HG03469 (cell line): ENCODE measurements around the gene TCAF1.
"Not testable (repeated sequence)": the region's sequence is repeated elsewhere in the genome, so short reads cannot be mapped to it uniquely, and the experiment has no call there.

Experiments used
- ATAC-seq: cut with Tn5 transposase; IDR thresholded peaks from one replicate; pipeline ENCODE4 v1.9.1; 2021; ENCODE audit warnings: mild to moderate bottlenecking, moderate library complexity, moderate number of reproducible peaks; ENCODE audit not compliant: unreplicated experiment

TCAF1 gene

GRCh38 chr7:143806664-143807071, 95.3 kb downstream of the TCAF1 start:
- ATAC-seq = not testable (repeated sequence)
